GM12878 (cell line): ENCODE results near the gene ARHGAP15. TPM values are rescaled to one million over a fixed set of nuclear protein-coding genes. Genes with fewer than 3 reads are reported as not detected.

Experiments
- ATAC-seq: fragments of 200-7000 bp; cut with Tn5 transposase; 3 replicates; pipeline ENCODE4 v1.9.1; 2020; ENCODE audit warnings: mild to moderate bottlenecking, moderate library complexity
- BruUV-seq: library from RNA; stranded (reverse); fragments of 400-500 nt; replicated peaks from 2 replicates; lab custom pipeline; 2021; lab: Mats Ljungman, UMichigan
- CTCF ChIA-PET: fragments of 300-600 bp; sonication (Branson Sonifier 250); formaldehyde crosslinking; extraction: SDS; loops from one replicate; lab custom pipeline; 2021; ENCODE audit warnings: inconsistent platforms; lab: Yijun Ruan, JAX
- POLR2A ChIA-PET: fragments of 350-600 bp; formaldehyde crosslinking; extraction: SDS; loops from one replicate; lab custom pipeline; 2021; ENCODE audit warnings: inconsistent platforms; lab: Charles Lee
- RAD21 ChIA-PET: fragments of 300-600 bp; sonication (Branson Sonifier 250); formaldehyde crosslinking; loops from one replicate; lab custom pipeline; 2023; ENCODE audit warnings: antibody characterized with exemption; ENCODE audit not compliant: unreplicated experiment; lab: Charles Lee
- SMC1A ChIA-PET: fragments of 300-600 bp; sonication (Branson Sonifier 250); formaldehyde crosslinking; loops from one replicate; lab custom pipeline; 2023; ENCODE audit not compliant: unreplicated experiment, uncharacterized antibody; lab: Charles Lee
- DNase-seq: peaks from one replicate; pipeline ENCODE4 v3.0.0-alpha.2; 2011; ENCODE audit warnings: low read depth, low spot score
- FAIRE-seq: peaks from 3 replicates; lab custom pipeline; 2011; peaks lifted over from hg19 to GRCh38; lab: Jason Lieb, UNC
- H2AFZ ChIP-seq: 2 replicates; pipeline ENCODE4 v1.6.0; 2011; ENCODE audit warnings: low read depth, low read length, control low read depth; ENCODE audit not compliant: control insufficient read depth
- H3K27ac ChIP-seq: 2 replicates; pipeline ENCODE4 v1.5.1; 2011; ENCODE audit warnings: control low read depth; ENCODE audit not compliant: control insufficient read depth, insufficient read depth
- H3K27me3 ChIP-seq, 2 experiments: replicated peaks in 1 of 2; 2 replicates each; pipeline versions ENCODE4 v1.6.0 to v1.6.1; 2011; ENCODE audit warnings: low read length in 1 of 2; ENCODE audit not compliant: control insufficient read depth in 2 of 2, insufficient read depth in 2 of 2
- H3K36me3 ChIP-seq, 2 experiments: 2 replicates each; pipeline ENCODE4 v1.5.1; 2011; ENCODE audit warnings: low read length in 1 of 2; ENCODE audit not compliant: control insufficient read depth in 2 of 2, insufficient read depth in 2 of 2
- H3K4me1 ChIP-seq: 2 replicates; pipeline ENCODE4 v1.6.1; 2011; ENCODE audit warnings: mild to moderate bottlenecking, low read length, moderate library complexity, mixed read lengths; ENCODE audit not compliant: control insufficient read depth, insufficient read depth
- H3K4me2 ChIP-seq: 2 replicates; pipeline ENCODE4 v1.6.0; 2011; ENCODE audit warnings: control low read depth; ENCODE audit not compliant: control insufficient read depth, insufficient read depth
- H3K4me3 ChIP-seq: fragments of 200-600 bp; sonication (generic); 2 replicates; pipeline ENCODE4 v1.5.1; 2016
- H3K79me2 ChIP-seq: 2 replicates; pipeline ENCODE4 v1.6.0; 2011; ENCODE audit warnings: low read length; ENCODE audit not compliant: control insufficient read depth, insufficient read depth
- H3K9ac ChIP-seq: 2 replicates; pipeline ENCODE4 v1.8.0; 2011; ENCODE audit warnings: low read length, control low read depth, mixed read lengths; ENCODE audit not compliant: control insufficient read depth, insufficient read depth
- H3K9me3 ChIP-seq: replicated peaks from 3 replicates; pipeline ENCODE4 v1.5.1; 2011; ENCODE audit warnings: mild to moderate bottlenecking, low read length; ENCODE audit not compliant: control insufficient read depth, insufficient read depth
- H4K20me1 ChIP-seq: 2 replicates; pipeline ENCODE4 v1.6.0; 2011; ENCODE audit not compliant: control insufficient read depth, insufficient read depth
- CHD1 ChIP-seq: IDR thresholded peaks from 2 replicates; pipeline ENCODE4 v1.6.1; 2012; ENCODE audit warnings: low read depth, low read length, improper control_type of control experiment
- E2F4 ChIP-seq: IDR thresholded peaks from 2 replicates; pipeline ENCODE4 v1.6.1; 2012; ENCODE audit warnings: low read depth, low read length, improper control_type of control experiment
- IKZF2 ChIP-seq, 2 experiments: fragments of 450-650 bp; IDR thresholded peaks; 2 replicates each; pipeline ENCODE4 v1.6.1; 2017; ENCODE audit warnings: mild to moderate bottlenecking in 2 of 2, moderate library complexity in 2 of 2
- IRF5 ChIP-seq: fragments of 450-650 bp; IDR thresholded peaks from 2 replicates; pipeline ENCODE4 v1.6.1; 2017; ENCODE audit warnings: borderline replicate concordance
- KDM1A ChIP-seq: fragments of 200-600 bp; sonication (generic); IDR thresholded peaks from 2 replicates; pipeline ENCODE4 v1.6.1; 2016; ENCODE audit warnings: borderline replicate concordance
- MTA2 ChIP-seq: fragments of 450-650 bp; IDR thresholded peaks from 2 replicates; pipeline ENCODE4 v1.6.1; 2016; ENCODE audit warnings: low read depth, mild to moderate bottlenecking, moderate library complexity
- NR2C1 ChIP-seq: fragments of 450-650 bp; IDR thresholded peaks from 2 replicates; pipeline ENCODE4 v1.6.1; 2017; ENCODE audit warnings: antibody characterized with exemption, mild to moderate bottlenecking, moderate library complexity
- NR2F1 ChIP-seq: fragments of 450-650 bp; conservative IDR thresholded peaks from 2 replicates; pipeline ENCODE4 v1.6.1; 2017; ENCODE audit warnings: mild to moderate bottlenecking
- PKNOX1 ChIP-seq: fragments of 450-650 bp; IDR thresholded peaks from 2 replicates; pipeline ENCODE4 v1.6.1; 2016; ENCODE audit warnings: mild to moderate bottlenecking
- RB1 ChIP-seq: fragments of 450-650 bp; formaldehyde crosslinking; IDR thresholded peaks from 2 replicates; pipeline ENCODE4 v1.6.1; 2017; ENCODE audit warnings: mild to moderate bottlenecking, borderline replicate concordance
- RCOR1 ChIP-seq: conservative IDR thresholded peaks from 2 replicates; pipeline ENCODE4 v1.6.1; 2012; ENCODE audit warnings: low read depth, low read length, improper control_type of control experiment
- RFX5 ChIP-seq: IDR thresholded peaks from 2 replicates; pipeline ENCODE4 v1.6.1; 2011; ENCODE audit warnings: low read depth, low read length, improper control_type of control experiment
- TBL1XR1 ChIP-seq: IDR thresholded peaks from 2 replicates; pipeline ENCODE4 v1.6.1; 2012; ENCODE audit warnings: low read depth, low read length, improper control_type of control experiment
- USF1 ChIP-seq: IDR thresholded peaks from 2 replicates; pipeline ENCODE4 v1.6.1; 2011; ENCODE audit warnings: borderline replicate concordance, low read depth, mild to moderate bottlenecking, moderate library complexity, mixed read lengths, low read length; ENCODE audit not compliant: insufficient read depth; ENCODE audit errors: extremely low read length
- USF2 ChIP-seq: IDR thresholded peaks from 2 replicates; pipeline ENCODE4 v1.6.1; 2011; ENCODE audit warnings: low read depth, low read length, improper control_type of control experiment, borderline replicate concordance
- YBX1 ChIP-seq: fragments of 450-650 bp; IDR thresholded peaks from 2 replicates; pipeline ENCODE4 v1.6.1; 2016; ENCODE audit warnings: antibody characterized with exemption
- ZBTB4 ChIP-seq: fragments of 450-650 bp; formaldehyde crosslinking; IDR thresholded peaks from 2 replicates; pipeline ENCODE4 v1.4.0; 2022; ENCODE audit warnings: mild to moderate bottlenecking, moderate library complexity
- WGBS: methylation state at CpG from one replicate; pipeline ENCODE4 v1.1.6; 2016; ENCODE audit warnings: low lambda C conversion rate; ENCODE audit not compliant: insufficient replicate concordance, insufficient coverage; ENCODE audit errors: missing lambda C conversion rate; 5-methylcytosine and 5-hydroxymethylcytosine counted together
- in situ Hi-C: fragments of 300-500 bp; cut with MboI; formaldehyde crosslinking; loops from 9 replicates; pipeline ENCODE4 v1.14.3; 2018; ENCODE audit warnings: mixed read lengths
- intact Hi-C: fragments of 100-400 bp; cut with micrococcal nuclease; formaldehyde crosslinking; loops from one replicate; pipeline ENCODE4 v1.14.2; 2022; ENCODE audit not compliant: unreplicated experiment
- polyA plus RNA-seq, 11 experiments: library from polyadenylated mRNA; depleted of rRNA in 4 of 11; unstranded in 6 of 11; stranded (reverse) in 5 of 11; fragments of >200 nt; fragmentation: Nextera tagmentation in 4 of 11; fragmentation: Illumina TruSeq in 1 of 11; extraction: Ambion mirVana in 4 of 11; extraction: Trizol in 1 of 11; gene quantifications; 1 replicate in 1 of 11; 2 replicates in 10 of 11; pipeline versions ENCODE4 v1.2.1 to v1.2.3, GENCODE V29; 2011 to 2016; ENCODE audit warnings: inconsistent platforms in 2 of 11, missing spikeins in 2 of 11, low read depth in 1 of 11
- total RNA-seq, 4 experiments: library from RNA; depleted of rRNA in 3 of 4; stranded (reverse); fragments of >200 nt in 3 of 4; fragmentation: Illumina TruSeq in 1 of 4; extraction: Trizol in 1 of 4; gene quantifications; 2 replicates each; pipeline versions ENCODE4 v1.2.1 to v1.2.3, GENCODE V29; 2013 to 2021

ARHGAP15 gene
- total and polyA plus RNA-seq, 10 of the 15 experiments (the other 5 are each of a cell fraction or from before 2014, with no cell fraction given), result 38.0 to 92.6 (median 66.7) TPM

GRCh38 chr2:143514413-143514812, 385.2 kb downstream of the ARHGAP15 start:
- RAD21 ChIA-PET, result no interaction called here
- Histone ChIP-seq H3K36me3 (peaks cover 2 to 5% of the 10 kb centered on the region in 2 experiments; a peak in 3 of 4 replicates), H4K20me1 (no peaks in the 10 kb centered on the region), H2AFZ (no peak overlapping the region), H3K4me1 (no peaks in the 10 kb centered on the region), H3K27ac (no peak overlapping the region), H3K79me2 (no peaks in the 10 kb centered on the region), H3K9me3 (no peaks in the 10 kb centered on the region), H3K9ac (no peak overlapping the region), H3K27me3 (no peaks in the 10 kb centered on the region), H3K4me2 (no peak overlapping the region), H3K4me3 (no peak overlapping the region)
- in situ Hi-C loops (no loop called here), intact Hi-C loops (no loop called here)
- BruUV-seq, result no TSS peak
- ATAC-seq (no peak), DNase-seq (no peak), FAIRE-seq (no peak)
- POLR2A ChIA-PET, result no interaction called here
- 0% methylated on average over 1 of the region's 1 CpG for WGBS
- SMC1A ChIA-PET, result interaction anchor here (1.0 to 1.2 kb wide), 2 partner anchors 50 to 86 kb away, joined by 3 read pairs; no protein-coding TSS in a partner anchor
- CTCF ChIA-PET, result no interaction called here
- TF ChIP-seq RCOR1 (no peak), MTA2 (no peak), NR2F1 (no peak), NR2C1 (no peak), RFX5 (no peak), USF1 (no peak), USF2 (no peak), KDM1A (no peak), PKNOX1 (no peak), E2F4 (no peak), CHD1 (no peak), ZBTB4 (no peak), YBX1 (no peak), TBL1XR1 (no peak), IRF5 (no peak), IKZF2 (IDR thresholded peaks at IDR 0.05) (no peak), RB1 (no peak)
